HFF-Myc (cell line): Measurements from ENCODE around the gene NEURL1.

Source experiments
- DNase-seq: peaks from one replicate; pipeline ENCODE4 v3.0.0-alpha.2; 2011; ENCODE audit warnings: low read depth; ENCODE audit errors: extremely low read depth
- H3K4me3 ChIP-seq: replicated peaks from 2 replicates; pipeline ENCODE4 v1.5.1; 2011; ENCODE audit warnings: low read depth, mild to moderate bottlenecking, control low read depth, low read length
- CTCF ChIP-seq: IDR thresholded peaks from 2 replicates; pipeline ENCODE4 v1.5.1; 2012; ENCODE audit warnings: mild to moderate bottlenecking, low read depth, low read length, control low read depth; ENCODE audit errors: missing control alignments

Gene NEURL1

GRCh38 chr10:103547391-103547946 is 54.0 kb downstream of the NEURL1 start:
- TF ChIP-seq CTCF = no peak
- no peak for DNase-seq
- no peak overlapping the region for H3K4me3 ChIP-seq

GRCh38 chr10:103548006-103548405 is 54.5 kb downstream of the NEURL1 start:
- no peak overlapping the region for H3K4me3 ChIP-seq
- DNase-seq = no peak
- TF ChIP-seq CTCF = no peak

DNA sequence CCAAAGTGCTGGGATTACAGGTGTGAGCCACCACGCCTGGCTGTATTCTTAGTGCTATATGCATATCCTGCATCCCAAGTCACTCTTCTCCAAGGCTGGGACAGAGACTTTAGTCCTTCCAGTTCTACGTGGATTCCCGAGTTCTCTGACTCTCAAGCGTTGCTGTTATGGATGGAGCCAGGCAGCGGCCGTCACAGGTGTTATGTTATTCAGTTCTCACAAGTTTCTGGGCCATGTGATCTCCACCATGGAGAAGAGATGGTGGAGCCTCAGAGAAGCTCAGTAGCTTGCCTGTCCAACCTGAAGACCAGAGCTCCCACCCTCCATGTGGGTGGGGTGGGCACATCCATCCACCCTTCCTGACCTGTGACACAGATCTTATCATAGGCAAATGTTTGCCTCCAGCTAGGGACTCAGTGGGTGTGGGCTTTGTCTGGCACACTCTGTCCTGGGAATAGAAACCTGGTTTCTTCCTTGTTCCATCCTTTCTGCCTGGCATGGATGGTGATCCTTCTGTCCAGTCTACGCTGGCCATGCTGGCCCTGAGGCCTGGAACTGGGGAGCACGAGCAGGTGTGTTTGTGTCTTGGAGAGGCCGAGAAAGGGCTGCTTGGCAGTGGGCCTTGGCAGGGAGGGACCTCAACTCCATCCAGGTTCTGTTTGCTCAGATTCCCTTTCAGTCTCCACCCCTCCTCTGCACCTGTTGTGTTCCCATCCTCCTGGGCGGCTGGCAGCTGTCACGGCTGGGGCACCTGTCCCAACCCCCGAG is 55.3 kb downstream of the NEURL1 start:
- DNase-seq = no peak
- TF ChIP-seq CTCF = no peak
- H3K4me3 ChIP-seq = no peak overlapping the region

DNA sequence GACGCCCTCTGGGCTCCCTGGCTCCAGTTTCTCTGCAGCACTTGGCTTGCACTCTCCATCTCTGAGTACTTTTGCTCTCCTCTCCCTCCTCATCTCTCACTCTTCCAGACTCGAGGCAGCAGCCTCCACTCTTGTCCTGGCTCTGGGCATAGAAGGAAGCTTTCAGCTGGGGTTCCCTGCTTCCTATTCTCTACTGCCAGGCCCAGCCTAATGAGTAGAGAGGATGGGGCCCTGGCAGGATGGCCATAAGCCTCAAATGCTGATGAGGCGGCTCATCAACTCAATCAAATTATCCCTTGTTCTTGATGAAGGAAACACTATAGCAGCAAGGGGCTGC is 55.8 kb downstream of the NEURL1 start:
- TF ChIP-seq CTCF = no peak
- no peak for DNase-seq
- no peak overlapping the region for H3K4me3 ChIP-seq

DNA sequence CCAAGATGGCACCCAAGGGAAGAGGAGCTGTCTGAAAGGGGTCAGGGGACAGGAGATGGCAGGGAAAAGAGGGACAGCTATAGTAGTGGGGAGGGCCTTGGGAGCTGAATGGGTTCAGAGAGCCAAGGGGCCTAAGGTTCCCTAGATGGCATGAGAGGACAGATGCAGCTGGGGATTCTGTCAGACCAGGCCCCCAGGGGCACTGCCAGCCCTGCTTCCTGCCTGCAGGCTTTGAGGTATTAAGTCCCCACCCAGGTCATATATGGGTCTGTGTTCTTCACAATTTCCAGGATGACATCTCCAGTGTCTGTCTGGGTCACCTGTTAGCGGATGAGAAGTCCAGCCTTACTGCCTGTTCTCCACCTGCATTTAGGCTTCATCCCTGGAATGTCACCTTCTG is 56.7 kb downstream of the NEURL1 start:
- no peak overlapping the region for H3K4me3 ChIP-seq
- TF ChIP-seq CTCF = no peak
- DNase-seq = no peak

- no peak overlapping the region for H3K4me3 ChIP-seq
- no peak for DNase-seq
- TF ChIP-seq CTCF = no peak
Measured at GRCh38 chr10:103551619-103552602, 58.4 kb downstream of the NEURL1 start.
